Glutamatergic neuron (in vitro differentiated cells): ENCODE data around the gene SORCS1. TPM values are rescaled to one million over a fixed set of nuclear protein-coding genes. Genes with fewer than 3 reads are reported as not detected.

ENCODE experiments used
- DNase-seq: peaks from one replicate; pipeline ENCODE4 v3.0.0; 2022
- H3K27ac Mint-ChIP-seq: one replicate; pipeline ENCODE4 v1.8.0; 2020; ENCODE audit warnings: mild to moderate bottlenecking, mixed read lengths, inconsistent platforms; ENCODE audit not compliant: unreplicated experiment
- H3K27me3 Mint-ChIP-seq: one replicate; pipeline ENCODE4 v1.8.0; 2020; ENCODE audit warnings: mild to moderate bottlenecking, moderate library complexity, mixed read lengths, inconsistent platforms; ENCODE audit not compliant: unreplicated experiment
- H3K36me3 Mint-ChIP-seq: one replicate; pipeline ENCODE4 v1.8.0; 2020; ENCODE audit warnings: mild to moderate bottlenecking, mixed read lengths, inconsistent platforms; ENCODE audit not compliant: unreplicated experiment
- H3K4me1 Mint-ChIP-seq: one replicate; pipeline ENCODE4 v1.8.0; 2020; ENCODE audit warnings: mild to moderate bottlenecking, low read depth, mixed read lengths, inconsistent platforms; ENCODE audit not compliant: unreplicated experiment
- H3K4me3 Mint-ChIP-seq: one replicate; pipeline ENCODE4 v1.8.0; 2020; ENCODE audit warnings: mild to moderate bottlenecking, mixed read lengths, inconsistent platforms; ENCODE audit not compliant: unreplicated experiment
- H3K9me3 Mint-ChIP-seq: one replicate; pipeline ENCODE4 v1.8.0; 2020; ENCODE audit warnings: mild to moderate bottlenecking, moderate library complexity, mixed read lengths, inconsistent platforms; ENCODE audit not compliant: unreplicated experiment
- total RNA-seq: library from RNA; stranded (reverse); fragmentation: NEBNext Ultra II Directional; extraction: Animal tissue kit (Norgen Biotek cat#: 25700); gene quantifications from one replicate; pipeline ENCODE4 v1.2.1, GENCODE V29; 2021; ENCODE audit not compliant: unreplicated experiment
- TF ChIP-seq, protein P1 (sequence below): fragments of 200-600 bp; sonication (generic); IDR thresholded peaks from one replicate; pipeline ENCODE4 v1.5.0; 2021; ENCODE audit not compliant: partially characterized antibody, unreplicated experiment

SORCS1 gene
- total RNA-seq, 1 donor from 2014 or later = 3.3 TPM

DNA sequence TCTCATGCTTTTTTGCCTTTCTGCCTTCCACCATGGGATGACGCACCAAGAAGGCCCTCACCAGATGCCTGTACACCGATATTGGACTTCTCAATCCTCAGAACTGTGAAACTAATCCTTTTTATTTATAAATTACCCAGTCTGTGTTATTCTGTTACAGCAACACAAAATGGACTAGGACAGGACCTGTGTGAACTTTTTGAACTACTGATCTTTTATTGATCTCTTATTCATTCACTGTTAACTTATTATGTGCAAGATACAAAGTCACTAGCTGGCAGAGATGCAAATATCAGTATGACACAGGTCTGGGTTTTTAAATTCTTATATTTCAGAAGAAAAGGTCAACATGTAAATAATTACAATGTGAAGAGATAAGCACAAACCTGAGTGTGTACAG lies 635.8 kb downstream of the SORCS1 start:
- TF ChIP-seq, protein P1, sequence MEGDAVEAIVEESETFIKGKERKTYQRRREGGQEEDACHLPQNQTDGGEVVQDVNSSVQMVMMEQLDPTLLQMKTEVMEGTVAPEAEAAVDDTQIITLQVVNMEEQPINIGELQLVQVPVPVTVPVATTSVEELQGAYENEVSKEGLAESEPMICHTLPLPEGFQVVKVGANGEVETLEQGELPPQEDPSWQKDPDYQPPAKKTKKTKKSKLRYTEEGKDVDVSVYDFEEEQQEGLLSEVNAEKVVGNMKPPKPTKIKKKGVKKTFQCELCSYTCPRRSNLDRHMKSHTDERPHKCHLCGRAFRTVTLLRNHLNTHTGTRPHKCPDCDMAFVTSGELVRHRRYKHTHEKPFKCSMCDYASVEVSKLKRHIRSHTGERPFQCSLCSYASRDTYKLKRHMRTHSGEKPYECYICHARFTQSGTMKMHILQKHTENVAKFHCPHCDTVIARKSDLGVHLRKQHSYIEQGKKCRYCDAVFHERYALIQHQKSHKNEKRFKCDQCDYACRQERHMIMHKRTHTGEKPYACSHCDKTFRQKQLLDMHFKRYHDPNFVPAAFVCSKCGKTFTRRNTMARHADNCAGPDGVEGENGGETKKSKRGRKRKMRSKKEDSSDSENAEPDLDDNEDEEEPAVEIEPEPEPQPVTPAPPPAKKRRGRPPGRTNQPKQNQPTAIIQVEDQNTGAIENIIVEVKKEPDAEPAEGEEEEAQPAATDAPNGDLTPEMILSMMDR = no peak
- DNase-seq = no peak
- Mint-ChIP-seq H3K9me3 (no peaks in the 10 kb centered on the region), H3K4me3 (no peak overlapping the region), H3K27ac (no peak overlapping the region), H3K27me3 (peaks cover 2% of the 10 kb centered on the region), H3K4me1 (no peaks in the 10 kb centered on the region), H3K36me3 (no peaks in the 10 kb centered on the region)

DNA sequence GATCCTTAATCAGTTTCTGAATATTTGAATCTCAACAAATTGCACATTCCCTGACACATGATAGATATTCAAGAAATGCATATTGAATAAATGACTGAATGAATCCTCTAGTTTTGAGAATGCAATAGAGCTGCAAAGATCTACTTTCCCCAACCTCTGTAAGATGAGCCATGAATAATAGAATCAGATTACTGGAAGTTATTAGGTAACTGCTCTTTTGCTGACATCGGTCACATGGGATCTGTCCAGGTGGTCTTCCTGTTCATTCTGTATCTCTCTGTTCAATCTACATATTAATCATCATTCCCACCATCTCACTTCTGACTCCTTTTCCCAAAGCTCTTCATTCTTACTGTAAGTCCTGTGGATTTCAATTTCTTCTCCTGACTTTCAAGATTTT lies 638.7 kb downstream of the SORCS1 start:
- Mint-ChIP-seq H3K4me1 (no peaks in the 10 kb centered on the region), H3K4me3 (no peak overlapping the region), H3K36me3 (no peaks in the 10 kb centered on the region), H3K9me3 (no peaks in the 10 kb centered on the region), H3K27me3 (peaks cover 2% of the 10 kb centered on the region), H3K27ac (no peak overlapping the region)
- TF ChIP-seq, protein P1 = no peak
- DNase-seq = no peak
